ENCODE data around the gene GSTM3.

Gene GSTM3

GRCh38 chr1:109751531-109752260 lies 10.9 kb upstream of the GSTM3 start (continued):
- no peak for TF ChIP-seq HIC1 (tag by site-specific recombination; IDR thresholded peaks at IDR 0.05)
- no peak for TF ChIP-seq MYNN (tag by site-specific recombination; IDR thresholded peaks at IDR 0.05; ENCODE audit: borderline replicate concordance)
- TF ChIP-seq ZNF2 (tag by site-specific recombination; IDR thresholded peaks at IDR 0.05) = no peak
- no peak for TF ChIP-seq ZNF157 (tag by site-specific recombination; IDR thresholded peaks at IDR 0.05)

DNA sequence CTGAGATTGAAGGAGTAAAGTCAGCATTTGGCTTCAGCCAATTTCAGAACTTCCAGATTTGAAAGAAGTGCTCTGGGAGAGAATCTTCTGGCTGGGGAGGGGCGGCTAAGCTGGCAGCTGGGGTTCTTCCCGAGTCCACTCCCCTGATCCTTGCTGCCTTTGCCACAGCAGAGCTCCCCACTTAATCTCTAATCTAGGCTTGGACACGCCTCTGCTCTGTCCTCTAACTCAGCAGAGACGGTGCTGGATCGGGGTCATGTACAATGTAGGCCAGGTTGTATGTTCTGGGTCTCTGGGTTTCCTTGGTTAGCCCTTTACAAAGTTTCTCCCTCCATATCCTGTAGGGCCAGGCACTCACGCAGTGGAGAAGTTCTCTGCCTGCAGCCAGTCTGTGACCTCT lies 10.1 kb upstream of the GSTM3 start:
- no peaks in the 10 kb centered on the region; the same call in 1 of the 2 replicates for H3K9me3 ChIP-seq (ENCODE audit: control insufficient read depth, insufficient read depth, low read depth, low read length)
- H3K4me1 ChIP-seq (ENCODE audit: control insufficient read depth, insufficient read depth, low read length) = no peaks in the 10 kb centered on the region
- H3K4me3 ChIP-seq (ENCODE audit: low read depth, low read length) = no peak overlapping the region
- TF ChIP-seq, protein P1, sequence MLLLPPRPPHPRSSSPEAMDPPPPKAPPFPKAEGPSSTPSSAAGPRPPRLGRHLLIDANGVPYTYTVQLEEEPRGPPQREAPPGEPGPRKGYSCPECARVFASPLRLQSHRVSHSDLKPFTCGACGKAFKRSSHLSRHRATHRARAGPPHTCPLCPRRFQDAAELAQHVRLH (tag by site-specific recombination; IDR thresholded peaks at IDR 0.05) = no peak
- no peak for TF ChIP-seq SP3 (tag by site-specific recombination; IDR thresholded peaks at IDR 0.05)
- TF ChIP-seq ZNF610 (tag by site-specific recombination; IDR thresholded peaks at IDR 0.05; ENCODE audit: borderline replicate concordance) = no peak
- TF ChIP-seq ZBTB17 (tag by site-specific recombination; IDR thresholded peaks at IDR 0.05) = no peak
- TF ChIP-seq, protein P2, sequence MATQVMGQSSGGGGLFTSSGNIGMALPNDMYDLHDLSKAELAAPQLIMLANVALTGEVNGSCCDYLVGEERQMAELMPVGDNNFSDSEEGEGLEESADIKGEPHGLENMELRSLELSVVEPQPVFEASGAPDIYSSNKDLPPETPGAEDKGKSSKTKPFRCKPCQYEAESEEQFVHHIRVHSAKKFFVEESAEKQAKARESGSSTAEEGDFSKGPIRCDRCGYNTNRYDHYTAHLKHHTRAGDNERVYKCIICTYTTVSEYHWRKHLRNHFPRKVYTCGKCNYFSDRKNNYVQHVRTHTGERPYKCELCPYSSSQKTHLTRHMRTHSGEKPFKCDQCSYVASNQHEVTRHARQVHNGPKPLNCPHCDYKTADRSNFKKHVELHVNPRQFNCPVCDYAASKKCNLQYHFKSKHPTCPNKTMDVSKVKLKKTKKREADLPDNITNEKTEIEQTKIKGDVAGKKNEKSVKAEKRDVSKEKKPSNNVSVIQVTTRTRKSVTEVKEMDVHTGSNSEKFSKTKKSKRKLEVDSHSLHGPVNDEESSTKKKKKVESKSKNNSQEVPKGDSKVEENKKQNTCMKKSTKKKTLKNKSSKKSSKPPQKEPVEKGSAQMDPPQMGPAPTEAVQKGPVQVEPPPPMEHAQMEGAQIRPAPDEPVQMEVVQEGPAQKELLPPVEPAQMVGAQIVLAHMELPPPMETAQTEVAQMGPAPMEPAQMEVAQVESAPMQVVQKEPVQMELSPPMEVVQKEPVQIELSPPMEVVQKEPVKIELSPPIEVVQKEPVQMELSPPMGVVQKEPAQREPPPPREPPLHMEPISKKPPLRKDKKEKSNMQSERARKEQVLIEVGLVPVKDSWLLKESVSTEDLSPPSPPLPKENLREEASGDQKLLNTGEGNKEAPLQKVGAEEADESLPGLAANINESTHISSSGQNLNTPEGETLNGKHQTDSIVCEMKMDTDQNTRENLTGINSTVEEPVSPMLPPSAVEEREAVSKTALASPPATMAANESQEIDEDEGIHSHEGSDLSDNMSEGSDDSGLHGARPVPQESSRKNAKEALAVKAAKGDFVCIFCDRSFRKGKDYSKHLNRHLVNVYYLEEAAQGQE (tag by site-specific recombination; IDR thresholded peaks at IDR 0.05) = no peak
- TF ChIP-seq ZNF146 (tag by site-specific recombination; IDR thresholded peaks at IDR 0.05) = no peak
- TF ChIP-seq BCL11A (tag by site-specific recombination; IDR thresholded peaks at IDR 0.05; ENCODE audit: low read depth) = no peak
- TF ChIP-seq PRDM1 (tag by site-specific recombination; IDR thresholded peaks at IDR 0.05) = no peak
- TF ChIP-seq ZNF600 (tag by site-specific recombination; IDR thresholded peaks at IDR 0.05) = no peak
- TF ChIP-seq, protein P3, sequence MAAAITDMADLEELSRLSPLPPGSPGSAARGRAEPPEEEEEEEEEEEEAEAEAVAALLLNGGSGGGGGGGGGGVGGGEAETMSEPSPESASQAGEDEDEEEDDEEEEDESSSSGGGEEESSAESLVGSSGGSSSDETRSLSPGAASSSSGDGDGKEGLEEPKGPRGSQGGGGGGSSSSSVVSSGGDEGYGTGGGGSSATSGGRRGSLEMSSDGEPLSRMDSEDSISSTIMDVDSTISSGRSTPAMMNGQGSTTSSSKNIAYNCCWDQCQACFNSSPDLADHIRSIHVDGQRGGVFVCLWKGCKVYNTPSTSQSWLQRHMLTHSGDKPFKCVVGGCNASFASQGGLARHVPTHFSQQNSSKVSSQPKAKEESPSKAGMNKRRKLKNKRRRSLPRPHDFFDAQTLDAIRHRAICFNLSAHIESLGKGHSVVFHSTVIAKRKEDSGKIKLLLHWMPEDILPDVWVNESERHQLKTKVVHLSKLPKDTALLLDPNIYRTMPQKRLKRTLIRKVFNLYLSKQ (tag by site-specific recombination; IDR thresholded peaks at IDR 0.05; ENCODE audit: borderline replicate concordance) = no peak
- TF ChIP-seq ZNF549 (tag by site-specific recombination; IDR thresholded peaks at IDR 0.05) = no peak
- no peak for TF ChIP-seq ZNF202 (tag by site-specific recombination; IDR thresholded peaks at IDR 0.05; ENCODE audit: borderline replicate concordance)
- no peak for TF ChIP-seq PRDM10 (tag by site-specific recombination; IDR thresholded peaks at IDR 0.05)
- H3K36me3 ChIP-seq (ENCODE audit: control insufficient read depth in 2 of 2, insufficient read depth in 1 of 2, low read length in 2 of 2) = no peaks in the 10 kb centered on the region
- CTCF ChIA-PET = interaction anchor here (1.2 to 1.4 kb wide), 2 partner anchors 107 kb away, joined by 4 to 6 read pairs; no protein-coding TSS in a partner anchor
- H3K27ac ChIP-seq (ENCODE audit: extremely low read depth, low read depth, low read length) = no peak overlapping the region
- POLR2A ChIA-PET = no interaction called here

Measured in HEK293 (cell line).